Activated naive CD4-positive, alpha-beta T cell treated with Interleukin-2 at 50 U/mL for 16 hours (primary cell): ENCODE results near the gene ARHGEF28.

ENCODE experiments used
- DNase-seq: peaks from one replicate; pipeline ENCODE4 v3.0.0-alpha.2; 2020

ARHGEF28 gene, protein sequence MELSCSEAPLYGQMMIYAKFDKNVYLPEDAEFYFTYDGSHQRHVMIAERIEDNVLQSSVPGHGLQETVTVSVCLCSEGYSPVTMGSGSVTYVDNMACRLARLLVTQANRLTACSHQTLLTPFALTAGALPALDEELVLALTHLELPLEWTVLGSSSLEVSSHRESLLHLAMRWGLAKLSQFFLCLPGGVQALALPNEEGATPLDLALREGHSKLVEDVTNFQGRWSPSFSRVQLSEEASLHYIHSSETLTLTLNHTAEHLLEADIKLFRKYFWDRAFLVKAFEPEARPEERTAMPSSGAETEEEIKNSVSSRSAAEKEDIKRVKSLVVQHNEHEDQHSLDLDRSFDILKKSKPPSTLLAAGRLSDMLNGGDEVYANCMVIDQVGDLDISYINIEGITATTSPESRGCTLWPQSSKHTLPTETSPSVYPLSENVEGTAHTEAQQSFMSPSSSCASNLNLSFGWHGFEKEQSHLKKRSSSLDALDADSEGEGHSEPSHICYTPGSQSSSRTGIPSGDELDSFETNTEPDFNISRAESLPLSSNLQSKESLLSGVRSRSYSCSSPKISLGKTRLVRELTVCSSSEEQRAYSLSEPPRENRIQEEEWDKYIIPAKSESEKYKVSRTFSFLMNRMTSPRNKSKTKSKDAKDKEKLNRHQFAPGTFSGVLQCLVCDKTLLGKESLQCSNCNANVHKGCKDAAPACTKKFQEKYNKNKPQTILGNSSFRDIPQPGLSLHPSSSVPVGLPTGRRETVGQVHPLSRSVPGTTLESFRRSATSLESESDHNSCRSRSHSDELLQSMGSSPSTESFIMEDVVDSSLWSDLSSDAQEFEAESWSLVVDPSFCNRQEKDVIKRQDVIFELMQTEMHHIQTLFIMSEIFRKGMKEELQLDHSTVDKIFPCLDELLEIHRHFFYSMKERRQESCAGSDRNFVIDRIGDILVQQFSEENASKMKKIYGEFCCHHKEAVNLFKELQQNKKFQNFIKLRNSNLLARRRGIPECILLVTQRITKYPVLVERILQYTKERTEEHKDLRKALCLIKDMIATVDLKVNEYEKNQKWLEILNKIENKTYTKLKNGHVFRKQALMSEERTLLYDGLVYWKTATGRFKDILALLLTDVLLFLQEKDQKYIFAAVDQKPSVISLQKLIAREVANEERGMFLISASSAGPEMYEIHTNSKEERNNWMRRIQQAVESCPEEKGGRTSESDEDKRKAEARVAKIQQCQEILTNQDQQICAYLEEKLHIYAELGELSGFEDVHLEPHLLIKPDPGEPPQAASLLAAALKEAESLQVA (N-terminal part only)

DNA sequence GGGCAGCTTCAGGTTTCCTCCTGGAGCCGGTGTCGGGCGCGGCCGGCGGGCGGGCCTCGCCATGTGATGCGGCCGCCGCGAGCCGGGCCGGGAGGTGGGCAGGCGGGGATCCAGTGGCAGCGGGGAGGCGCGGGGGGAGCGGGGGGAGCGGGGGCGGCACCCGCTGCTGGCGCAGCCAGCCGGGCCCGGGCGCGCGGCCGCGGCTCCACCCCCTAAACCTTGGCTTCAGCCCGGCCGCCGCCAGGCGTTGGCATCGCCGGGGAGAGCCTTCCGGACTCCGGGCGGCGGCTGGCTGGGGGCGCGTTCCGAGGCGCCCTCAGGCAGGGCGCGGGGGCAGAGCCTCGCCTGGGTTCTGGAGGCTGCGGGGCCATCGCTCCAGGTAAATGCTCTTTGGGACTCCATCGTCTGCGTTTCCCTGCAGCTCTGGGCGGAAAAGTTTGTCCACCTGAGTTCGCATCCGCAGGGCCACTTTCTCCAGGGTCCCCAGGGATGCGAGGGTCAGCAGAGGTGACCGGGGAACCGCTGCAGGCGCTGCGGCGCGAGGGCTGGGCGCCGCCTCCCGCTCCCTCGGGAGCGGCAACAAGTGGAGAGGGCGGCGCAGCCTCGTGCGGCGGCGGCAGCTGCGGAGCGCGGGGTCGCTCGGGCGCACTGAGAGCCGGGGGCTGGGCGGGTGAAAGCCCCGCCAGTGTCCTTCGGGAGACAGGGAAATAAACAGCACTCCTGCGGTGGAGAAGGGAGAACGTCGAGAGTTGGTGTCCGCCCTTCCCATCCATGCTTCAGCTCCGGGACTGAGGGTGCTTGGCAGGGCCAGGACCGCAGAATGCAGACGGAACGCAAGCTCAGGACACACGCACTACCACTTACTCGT is at the start of gene ARHGEF28:
ARHGEF28 (plus strand) TSS at position 253 of the 868 bp plus-strand sequence. CDS start 58,656 bp downstream, outside the sequence.
- DNase-seq = peak; percentile 11

DNA sequence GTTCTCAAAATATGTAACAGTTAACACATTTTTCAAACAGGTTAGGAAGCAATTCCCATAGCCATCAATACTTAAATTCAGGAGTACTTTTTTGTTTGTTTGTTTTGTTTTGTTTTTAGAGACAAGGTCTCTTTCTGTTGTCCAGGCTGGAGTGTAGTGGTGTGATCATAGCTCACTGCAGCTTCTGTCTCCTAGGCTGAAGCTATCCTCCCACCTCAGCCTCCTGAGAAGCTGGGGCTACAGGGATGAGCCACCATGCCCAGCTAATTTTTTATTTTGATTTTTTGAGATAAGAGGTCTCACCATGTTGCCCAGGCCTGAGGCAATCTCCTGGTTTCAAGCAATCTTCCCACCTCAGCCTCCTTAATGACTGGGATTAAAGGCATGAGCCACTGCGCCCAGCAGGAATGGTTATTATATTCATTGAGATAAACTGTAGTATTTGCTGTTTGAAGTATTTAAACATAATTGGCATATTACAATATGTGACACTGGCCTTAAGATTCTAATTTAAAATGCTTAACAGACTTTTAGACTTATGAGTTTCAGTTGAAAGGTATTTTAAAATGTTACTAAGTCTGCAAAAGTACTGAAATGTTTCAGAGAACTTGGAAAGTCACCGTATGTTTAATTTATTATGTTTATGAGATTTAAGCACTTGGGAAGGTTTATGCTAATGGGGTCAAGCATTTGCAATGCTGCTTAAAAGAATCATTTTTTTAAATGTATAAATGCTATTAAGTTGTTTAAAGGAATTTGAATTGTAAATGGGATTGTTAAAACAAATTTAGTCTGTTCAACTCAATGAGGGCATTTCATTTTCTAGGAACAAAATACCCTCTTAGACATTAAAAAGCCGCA is 43.5 kb upstream of the ARHGEF28 start:
- no peak for DNase-seq

DNA sequence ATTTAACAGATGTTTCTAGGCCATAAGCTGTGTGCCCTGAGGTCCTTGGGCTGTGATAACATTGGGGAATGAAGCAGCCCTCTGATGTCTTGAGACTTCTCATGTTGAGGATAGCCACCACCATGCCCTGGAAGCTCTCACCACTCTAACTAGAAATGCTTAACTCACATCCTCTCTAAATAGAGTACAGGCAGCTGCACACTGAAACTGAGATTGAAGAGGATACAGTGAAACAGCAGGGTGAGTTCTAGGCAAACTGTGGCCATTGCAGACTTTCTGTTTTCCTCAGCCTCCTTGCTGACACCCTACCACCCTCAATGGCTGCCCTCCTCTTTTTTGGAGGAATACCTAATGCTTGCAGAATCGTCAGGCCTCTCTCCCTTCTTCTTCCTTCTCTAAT is 38.1 kb upstream of the ARHGEF28 start:
- no peak for DNase-seq

DNA sequence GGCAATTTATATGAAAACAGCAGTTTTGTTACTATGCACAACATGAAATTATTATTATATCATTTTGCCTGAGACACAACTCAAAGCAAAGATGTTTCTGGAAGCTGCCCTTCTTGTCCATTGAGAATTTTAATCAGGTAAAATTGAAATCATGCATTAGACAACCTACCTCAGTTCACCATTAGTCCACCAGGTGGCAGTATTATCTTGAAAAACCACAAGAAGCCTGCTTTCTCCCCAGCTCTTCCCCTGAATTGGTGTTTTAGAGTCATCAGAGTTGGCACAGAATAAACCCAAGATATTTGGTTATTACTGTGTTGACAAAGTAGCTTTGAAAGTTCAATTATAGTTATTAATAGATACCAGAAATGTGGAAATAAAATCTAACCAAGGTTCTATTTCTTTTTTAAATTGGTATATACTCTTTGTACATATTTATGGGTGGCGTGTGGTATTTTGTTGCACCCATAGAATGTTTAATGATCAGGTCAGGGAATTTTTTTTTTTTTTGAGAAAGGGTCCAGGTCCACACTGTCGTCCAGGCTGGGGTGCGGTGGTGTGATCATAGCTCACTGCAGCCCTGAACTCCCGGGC is 34.8 kb upstream of the ARHGEF28 start:
- DNase-seq = no peak

DNA sequence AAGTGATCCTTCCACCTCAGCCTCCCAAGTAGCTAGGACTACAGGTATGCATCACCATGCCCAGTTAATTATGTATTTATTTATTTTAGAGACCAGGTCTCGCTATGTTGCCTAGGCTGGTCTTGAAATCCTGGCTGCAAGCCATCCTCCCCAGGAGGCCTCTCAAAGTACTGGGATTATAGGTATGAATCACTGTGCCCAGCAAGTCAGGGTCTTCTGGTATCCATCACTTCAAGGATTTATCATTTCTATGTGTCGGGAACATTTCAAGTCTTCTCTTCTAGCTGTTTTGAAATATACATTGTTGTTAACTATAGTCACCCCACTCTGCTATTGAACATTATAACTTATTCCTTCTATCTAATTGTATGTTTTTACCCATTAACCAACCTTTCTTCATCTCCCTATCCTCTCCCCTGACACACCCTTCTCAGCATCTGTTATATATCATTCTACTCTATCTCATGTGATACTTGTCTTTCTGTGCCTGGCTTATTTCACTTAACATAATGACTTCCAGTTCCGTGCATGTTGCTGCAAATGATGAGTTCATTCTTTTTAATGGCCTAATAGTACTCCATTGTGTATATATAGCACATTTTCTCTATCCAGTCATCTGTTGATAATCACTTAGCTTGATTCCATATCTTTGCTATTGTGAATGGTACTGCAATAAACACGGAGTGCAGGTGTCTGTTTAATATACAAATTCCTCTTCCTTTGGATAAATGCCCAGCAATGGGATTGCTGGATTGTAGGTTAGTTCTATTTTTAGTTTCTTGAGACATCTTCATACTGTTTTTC is 34.1 kb upstream of the ARHGEF28 start:
- no peak for DNase-seq

DNA sequence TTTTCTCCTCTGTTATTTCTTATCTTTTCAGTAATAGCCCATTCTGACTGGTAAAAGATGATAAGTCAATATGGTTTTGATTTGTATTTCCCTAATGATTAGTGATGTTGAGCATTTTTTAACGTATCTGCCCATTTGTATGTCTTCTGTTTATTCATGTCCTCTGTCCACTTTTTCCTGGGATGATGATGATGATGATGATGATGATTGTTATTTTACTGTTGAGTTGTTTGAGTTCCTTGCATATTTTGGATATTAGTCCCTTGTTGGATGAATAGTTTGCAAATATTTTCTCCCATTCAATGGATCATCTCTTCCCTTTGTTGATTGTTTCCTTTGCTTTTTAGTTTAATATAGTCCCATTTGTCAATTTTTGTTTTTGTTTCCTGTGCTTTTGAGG is 33.4 kb upstream of the ARHGEF28 start:
- DNase-seq = no peak

DNA sequence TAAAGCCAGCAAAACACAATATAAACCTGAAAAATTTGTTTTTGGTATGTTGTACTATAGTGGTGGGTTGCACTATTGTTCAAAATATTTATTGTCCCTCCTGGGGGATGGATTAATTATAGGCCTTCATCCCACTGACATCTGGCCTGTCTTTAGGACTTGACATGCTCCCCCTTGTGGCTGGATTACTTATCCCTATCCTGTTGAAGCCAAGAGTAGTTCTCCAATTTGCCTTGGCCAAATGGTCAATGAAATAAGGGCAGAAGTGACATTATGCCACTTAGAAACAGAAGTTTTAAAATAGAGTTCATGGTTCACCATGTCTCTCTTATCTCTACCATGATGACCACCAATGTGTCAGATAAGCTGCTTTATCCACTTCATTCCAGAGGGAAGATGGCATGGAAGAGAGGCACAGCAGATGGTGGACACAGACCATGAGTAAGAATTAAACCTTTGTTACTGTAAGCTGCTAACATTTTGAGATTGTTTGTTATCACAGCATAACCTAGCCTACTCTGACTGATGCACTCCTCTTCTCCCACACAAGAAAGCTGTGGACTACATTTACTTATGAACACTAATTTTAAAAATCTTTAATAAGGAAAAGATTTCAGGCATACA is 29.2 kb upstream of the ARHGEF28 start:
- DNase-seq = no peak

DNA sequence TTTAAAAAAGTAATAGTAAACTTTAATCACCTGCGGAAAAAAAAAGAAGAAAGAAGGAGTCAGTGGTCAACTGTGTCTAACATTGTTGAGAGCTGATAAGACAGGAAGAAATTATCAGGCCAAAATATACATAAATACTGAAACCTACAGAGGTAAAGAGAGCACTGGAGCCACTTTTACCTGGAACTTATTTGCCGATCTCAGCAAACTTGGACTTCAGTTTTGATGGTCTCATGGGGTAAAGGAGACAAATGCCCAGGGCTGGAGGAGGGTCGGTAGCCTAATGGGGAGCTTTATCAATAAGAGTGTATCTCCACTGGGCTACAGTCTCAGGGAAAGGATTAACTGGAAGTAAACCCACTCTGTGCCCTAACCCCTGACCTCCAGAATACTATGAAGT is 26.6 kb upstream of the ARHGEF28 start:
- DNase-seq = no peak

DNA sequence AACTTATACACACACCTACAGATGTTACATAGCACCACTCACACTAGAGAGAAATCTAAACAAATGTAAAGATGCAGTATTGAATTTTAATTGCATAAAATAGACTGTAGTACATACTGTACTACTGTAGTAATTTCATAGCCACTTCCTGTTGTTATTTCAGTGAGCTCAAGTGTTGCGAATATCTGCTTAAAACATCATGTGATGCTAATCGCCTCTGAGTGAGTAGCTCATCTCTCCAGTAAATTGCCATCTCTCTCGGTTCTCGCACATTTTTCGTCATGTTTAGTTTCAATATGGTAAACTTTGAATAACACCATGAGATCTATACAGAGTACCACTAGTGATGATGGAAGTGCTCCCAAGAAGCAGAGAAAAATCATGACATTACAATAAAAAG is 22.0 kb upstream of the ARHGEF28 start:
- no peak for DNase-seq

DNA sequence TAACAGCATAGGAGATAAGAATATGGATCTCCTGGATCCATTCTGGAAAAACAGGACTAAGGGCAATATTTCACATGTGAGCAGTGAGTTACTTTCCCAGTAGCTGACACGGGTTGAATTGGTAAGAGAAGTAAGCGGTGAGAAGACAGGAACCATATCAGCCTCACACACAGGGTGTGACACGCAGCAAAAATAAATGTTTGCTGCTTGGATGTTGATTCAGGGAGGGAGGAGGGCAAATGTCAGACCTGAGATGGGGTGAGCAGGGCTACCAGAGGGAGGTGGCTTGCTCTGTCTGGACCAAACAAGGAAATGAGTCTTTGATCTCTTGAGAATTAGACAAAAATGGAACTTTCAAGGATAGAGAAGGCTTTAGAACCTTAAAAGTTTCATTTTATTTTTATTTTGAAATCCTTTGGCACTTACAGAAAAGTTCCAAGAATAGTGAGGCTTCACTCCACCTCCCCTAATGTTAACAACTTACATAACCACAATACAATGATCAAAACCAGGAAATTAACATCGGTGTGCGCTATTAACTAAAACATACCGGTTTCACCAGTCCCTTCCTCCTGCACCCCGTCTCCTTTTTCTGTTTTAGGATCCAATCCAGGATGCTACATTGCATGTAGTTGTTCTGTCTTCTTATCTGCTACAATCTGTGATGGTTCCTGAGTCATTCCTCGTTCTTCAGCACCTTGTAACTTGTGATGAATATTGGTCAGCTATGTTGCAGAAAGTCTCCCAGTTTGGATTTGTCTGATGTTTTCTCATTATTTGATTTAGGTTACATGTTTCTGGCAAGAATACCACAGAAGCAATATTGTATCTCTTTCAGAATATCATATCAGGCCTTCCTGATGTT is 20.5 kb upstream of the ARHGEF28 start:
- DNase-seq = no peak

DNA sequence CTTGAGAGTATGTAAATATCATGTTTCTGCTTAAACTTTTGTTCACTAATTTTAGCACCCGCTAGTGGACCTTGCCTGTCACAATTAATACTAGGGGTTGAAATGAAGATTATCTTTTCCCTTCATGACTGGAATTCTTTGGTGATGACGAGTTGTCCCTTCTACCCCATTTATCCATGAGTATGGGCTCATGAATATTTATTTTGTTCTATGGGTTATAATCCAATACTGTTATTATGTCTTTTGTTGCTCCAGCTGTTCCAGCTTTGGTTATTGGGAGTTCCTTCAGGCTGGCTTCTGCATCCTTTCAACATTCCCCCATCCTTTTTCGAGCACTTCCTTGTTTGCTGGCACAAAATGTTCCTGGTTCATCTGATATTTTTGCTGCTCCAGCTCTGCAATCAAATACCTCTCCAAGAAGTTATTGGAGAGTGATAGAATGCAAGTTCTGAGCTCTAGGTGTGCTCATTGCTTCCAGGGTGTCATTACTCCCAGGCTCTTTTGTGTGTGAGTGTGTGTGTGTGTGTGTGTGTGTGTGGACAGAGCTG is 19.7 kb upstream of the ARHGEF28 start:
- no peak for DNase-seq

DNA sequence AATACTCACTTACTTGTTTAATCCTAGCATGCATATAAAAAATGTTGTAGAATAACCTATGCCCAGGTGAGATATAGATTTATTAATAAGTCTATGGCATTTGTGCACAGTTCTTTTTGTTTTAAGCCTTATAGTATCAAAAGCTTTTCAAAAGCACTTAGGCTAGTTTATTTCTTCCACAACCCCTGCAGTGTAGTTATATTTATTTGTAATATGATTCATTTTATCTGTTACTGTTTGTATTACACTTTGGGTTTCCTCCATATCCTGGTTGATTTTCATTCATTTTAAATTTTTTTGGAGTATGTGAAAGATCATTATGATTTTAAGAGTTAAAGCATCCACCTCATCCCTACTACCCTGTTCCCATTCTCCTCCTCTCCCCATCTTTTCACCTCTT is 18.8 kb upstream of the ARHGEF28 start:
- DNase-seq = no peak

DNA sequence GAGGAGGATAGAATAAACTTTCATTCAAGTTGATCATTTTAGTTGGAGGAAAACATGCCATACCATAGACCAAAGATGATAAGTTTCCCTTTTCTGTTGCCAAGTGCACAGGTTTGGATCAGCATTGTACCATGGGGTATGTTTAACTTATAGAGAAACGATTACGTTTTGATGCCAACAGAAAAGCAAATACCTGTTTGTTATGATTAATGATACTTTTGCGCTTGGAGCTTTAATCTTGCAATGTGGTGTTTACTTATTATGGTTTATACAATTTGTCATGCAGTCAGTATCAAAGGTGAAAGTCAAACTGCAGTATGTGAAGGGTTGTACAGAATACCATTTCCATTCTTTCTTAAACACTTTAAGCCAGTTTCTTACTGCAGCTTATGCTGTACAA is 13.2 kb upstream of the ARHGEF28 start:
- DNase-seq = no peak

DNA sequence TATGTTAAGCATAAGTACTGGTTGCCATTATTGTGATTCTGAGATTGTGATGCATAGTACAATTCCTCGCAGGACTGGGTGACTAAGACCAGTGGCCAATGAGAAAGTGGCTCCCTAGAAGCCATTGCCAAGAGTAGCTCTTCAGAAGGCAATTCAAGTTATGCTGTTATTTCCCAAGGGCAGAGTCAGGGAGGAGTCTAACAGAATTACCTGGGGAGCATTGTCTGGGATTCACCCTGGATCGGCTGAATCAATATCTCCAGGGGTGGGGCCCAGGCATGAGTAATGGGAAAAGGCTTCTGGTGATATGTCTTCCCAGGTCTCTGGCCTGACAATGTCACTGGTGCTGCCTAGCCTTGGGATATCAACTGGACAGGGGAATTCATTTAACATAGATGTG is 10.9 kb upstream of the ARHGEF28 start:
- DNase-seq = no peak

DNA sequence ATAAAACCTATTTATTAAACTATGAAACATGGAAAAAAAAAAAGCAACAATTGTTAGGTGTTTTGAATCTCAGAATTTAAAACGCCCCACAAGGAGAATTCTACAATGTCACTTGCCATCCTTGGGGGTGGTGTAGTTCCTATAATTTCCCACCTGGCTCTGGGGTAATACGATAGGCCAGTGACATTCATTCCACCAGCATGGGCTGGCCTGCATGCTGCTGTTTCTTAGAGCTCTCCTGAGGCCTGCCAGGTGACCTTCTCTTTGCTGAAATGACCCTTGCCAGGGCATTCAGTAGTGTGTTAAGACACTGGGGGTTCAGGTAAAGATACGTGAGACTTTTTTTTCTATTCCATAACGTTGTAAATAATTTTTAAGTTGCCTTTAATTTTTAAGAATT is 10.0 kb upstream of the ARHGEF28 start:
- DNase-seq = no peak

DNA sequence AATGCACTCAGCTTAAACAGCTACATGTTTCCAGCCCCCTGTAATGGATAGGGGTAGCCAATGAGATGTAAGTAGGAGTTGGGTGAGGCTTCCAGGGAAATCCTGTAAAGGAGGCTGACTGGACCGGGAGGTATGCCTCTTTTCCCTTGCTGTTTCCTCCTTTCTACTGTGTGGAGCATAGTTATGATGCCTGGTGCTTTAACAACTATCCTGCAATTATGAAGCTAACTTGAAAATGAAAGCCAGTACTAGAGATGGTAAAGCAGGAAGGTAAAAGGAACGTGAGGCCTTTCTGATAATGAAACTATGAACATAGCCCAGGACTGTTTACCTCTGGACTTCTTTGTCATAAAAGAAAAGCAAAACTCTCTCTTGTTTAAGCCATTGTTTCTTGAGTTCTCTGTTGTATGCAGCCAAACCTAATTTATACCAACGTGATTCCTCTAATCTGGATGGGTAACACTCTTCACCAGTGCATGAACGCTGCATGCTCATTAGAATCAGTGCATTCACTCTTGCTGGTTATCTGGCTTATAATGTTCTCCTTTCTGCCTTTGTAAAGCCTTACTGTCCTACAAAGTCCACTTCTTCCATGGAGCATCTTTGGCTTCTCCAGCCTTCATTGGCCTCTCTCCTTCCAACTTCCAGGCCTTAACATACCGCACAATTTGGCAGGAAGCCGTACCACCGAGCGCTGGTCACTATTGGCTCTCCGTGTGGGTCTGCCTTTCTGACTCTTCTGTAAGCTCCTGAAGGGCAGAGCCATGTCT is 8.3 kb upstream of the ARHGEF28 start:
- DNase-seq = no peak
